HEK293 (cell line): ENCODE data around the gene ATF5.

Source experiments
- CTCF ChIP-seq: fragments of 450-650 bp; formaldehyde crosslinking; IDR thresholded peaks from 2 replicates; pipeline ENCODE4 v1.5.1; 2016; ENCODE audit warnings: missing biosample characterization, missing genetic modification characterization
- GLI4 ChIP-seq: fragments of 450-650 bp; formaldehyde crosslinking; IDR thresholded peaks from 2 replicates; pipeline ENCODE4 v1.5.1; 2016; ENCODE audit warnings: missing biosample characterization, missing genetic modification characterization
- OSR2 ChIP-seq: fragments of 450-650 bp; formaldehyde crosslinking; IDR thresholded peaks from 2 replicates; pipeline ENCODE4 v1.5.1; 2016; ENCODE audit warnings: missing biosample characterization, missing genetic modification characterization
- SP7 ChIP-seq: fragments of 450-650 bp; formaldehyde crosslinking; IDR thresholded peaks from 2 replicates; pipeline ENCODE4 v1.5.1; 2016; ENCODE audit warnings: missing biosample characterization, missing genetic modification characterization
- ZBTB10 ChIP-seq: fragments of 450-650 bp; formaldehyde crosslinking; IDR thresholded peaks from 2 replicates; pipeline ENCODE4 v1.5.1; 2016; ENCODE audit warnings: missing biosample characterization, missing genetic modification characterization
- ZBTB20 ChIP-seq: fragments of 450-650 bp; formaldehyde crosslinking; IDR thresholded peaks from 2 replicates; pipeline ENCODE4 v1.5.1; 2016; ENCODE audit warnings: missing biosample characterization, missing genetic modification characterization
- ZBTB48 ChIP-seq: fragments of 450-650 bp; formaldehyde crosslinking; IDR thresholded peaks from 2 replicates; pipeline ENCODE4 v1.5.1; 2016; ENCODE audit warnings: missing biosample characterization, missing genetic modification characterization
- ZBTB8A ChIP-seq: fragments of 450-650 bp; formaldehyde crosslinking; IDR thresholded peaks from 2 replicates; pipeline ENCODE4 v1.5.1; 2016; ENCODE audit warnings: missing biosample characterization, missing genetic modification characterization
- ZFHX2 ChIP-seq: fragments of 450-650 bp; formaldehyde crosslinking; conservative IDR thresholded peaks from 2 replicates; pipeline ENCODE4 v1.5.1; 2016; ENCODE audit warnings: missing biosample characterization, missing genetic modification characterization
- ZFP37 ChIP-seq: fragments of 450-650 bp; formaldehyde crosslinking; IDR thresholded peaks from 2 replicates; pipeline ENCODE4 v1.5.1; 2016; ENCODE audit warnings: missing biosample characterization, missing genetic modification characterization
- ZFP69B ChIP-seq: fragments of 450-650 bp; formaldehyde crosslinking; IDR thresholded peaks from 2 replicates; pipeline ENCODE4 v1.5.1; 2016; ENCODE audit warnings: missing biosample characterization, missing genetic modification characterization
- ZNF133 ChIP-seq: fragments of 450-650 bp; formaldehyde crosslinking; IDR thresholded peaks from 2 replicates; pipeline ENCODE4 v1.5.1; 2016; ENCODE audit warnings: missing biosample characterization, missing genetic modification characterization
- ZNF23 ChIP-seq: fragments of 450-650 bp; formaldehyde crosslinking; IDR thresholded peaks from 2 replicates; pipeline ENCODE4 v1.5.1; 2016; ENCODE audit warnings: missing biosample characterization, missing genetic modification characterization, borderline replicate concordance
- ZNF248 ChIP-seq: fragments of 450-650 bp; formaldehyde crosslinking; IDR thresholded peaks from 2 replicates; pipeline ENCODE4 v1.5.1; 2017; ENCODE audit warnings: missing biosample characterization, missing genetic modification characterization
- ZNF266 ChIP-seq: fragments of 450-650 bp; formaldehyde crosslinking; IDR thresholded peaks from 2 replicates; pipeline ENCODE4 v1.5.1; 2016; ENCODE audit warnings: missing biosample characterization, missing genetic modification characterization, low read depth
- ZNF324 ChIP-seq: fragments of 450-650 bp; formaldehyde crosslinking; IDR thresholded peaks from 2 replicates; pipeline ENCODE4 v1.5.1; 2016; ENCODE audit warnings: missing biosample characterization, missing genetic modification characterization
- ZNF398 ChIP-seq: fragments of 450-650 bp; formaldehyde crosslinking; IDR thresholded peaks from 2 replicates; pipeline ENCODE4 v1.5.1; 2017; ENCODE audit warnings: missing biosample characterization, missing genetic modification characterization
- ZNF426 ChIP-seq: fragments of 450-650 bp; formaldehyde crosslinking; IDR thresholded peaks from 2 replicates; pipeline ENCODE4 v1.5.1; 2017; ENCODE audit warnings: missing biosample characterization, missing genetic modification characterization, mild to moderate bottlenecking, inconsistent platforms, moderate library complexity
- ZNF488 ChIP-seq: fragments of 450-650 bp; formaldehyde crosslinking; IDR thresholded peaks from 2 replicates; pipeline ENCODE4 v1.5.1; 2016; ENCODE audit warnings: missing biosample characterization, missing genetic modification characterization
- ZNF610 ChIP-seq: fragments of 450-650 bp; formaldehyde crosslinking; IDR thresholded peaks from 2 replicates; pipeline ENCODE4 v1.5.1; 2016; ENCODE audit warnings: missing biosample characterization, missing genetic modification characterization, borderline replicate concordance
- ZNF677 ChIP-seq: fragments of 450-650 bp; IDR thresholded peaks from 2 replicates; pipeline ENCODE4 v1.5.0; 2018; ENCODE audit warnings: missing biosample characterization, mild to moderate bottlenecking, missing genetic modification characterization, moderate library complexity
- ZNF707 ChIP-seq: fragments of 450-650 bp; formaldehyde crosslinking; IDR thresholded peaks from 2 replicates; pipeline ENCODE4 v1.5.1; 2016; ENCODE audit warnings: missing biosample characterization, missing genetic modification characterization
- ZNF830 ChIP-seq: fragments of 450-650 bp; IDR thresholded peaks from 2 replicates; pipeline ENCODE4 v1.5.0; 2018; ENCODE audit warnings: missing biosample characterization, missing genetic modification characterization, low read depth, mild to moderate bottlenecking, moderate library complexity
- TF ChIP-seq, protein P1 (sequence below): fragments of 450-650 bp; formaldehyde crosslinking; conservative IDR thresholded peaks from 2 replicates; pipeline ENCODE4 v1.5.1; 2016; ENCODE audit warnings: low read depth, missing biosample characterization, missing genetic modification characterization
- TF ChIP-seq, protein P2 (sequence below): IDR thresholded peaks from 2 replicates; pipeline ENCODE4 v1.6.1; 2011; ENCODE audit warnings: mild to moderate bottlenecking, low read depth, low read length, borderline replicate concordance
- TF ChIP-seq, protein P3 (sequence below): fragments of 450-650 bp; formaldehyde crosslinking; IDR thresholded peaks from 2 replicates; pipeline ENCODE4 v1.5.1; 2016; ENCODE audit warnings: missing biosample characterization, missing genetic modification characterization

ATF5 gene

GRCh38 chr19:49924004-49924880 is 4.8 kb upstream of the ATF5 start (continued):
- TF ChIP-seq, protein P1, sequence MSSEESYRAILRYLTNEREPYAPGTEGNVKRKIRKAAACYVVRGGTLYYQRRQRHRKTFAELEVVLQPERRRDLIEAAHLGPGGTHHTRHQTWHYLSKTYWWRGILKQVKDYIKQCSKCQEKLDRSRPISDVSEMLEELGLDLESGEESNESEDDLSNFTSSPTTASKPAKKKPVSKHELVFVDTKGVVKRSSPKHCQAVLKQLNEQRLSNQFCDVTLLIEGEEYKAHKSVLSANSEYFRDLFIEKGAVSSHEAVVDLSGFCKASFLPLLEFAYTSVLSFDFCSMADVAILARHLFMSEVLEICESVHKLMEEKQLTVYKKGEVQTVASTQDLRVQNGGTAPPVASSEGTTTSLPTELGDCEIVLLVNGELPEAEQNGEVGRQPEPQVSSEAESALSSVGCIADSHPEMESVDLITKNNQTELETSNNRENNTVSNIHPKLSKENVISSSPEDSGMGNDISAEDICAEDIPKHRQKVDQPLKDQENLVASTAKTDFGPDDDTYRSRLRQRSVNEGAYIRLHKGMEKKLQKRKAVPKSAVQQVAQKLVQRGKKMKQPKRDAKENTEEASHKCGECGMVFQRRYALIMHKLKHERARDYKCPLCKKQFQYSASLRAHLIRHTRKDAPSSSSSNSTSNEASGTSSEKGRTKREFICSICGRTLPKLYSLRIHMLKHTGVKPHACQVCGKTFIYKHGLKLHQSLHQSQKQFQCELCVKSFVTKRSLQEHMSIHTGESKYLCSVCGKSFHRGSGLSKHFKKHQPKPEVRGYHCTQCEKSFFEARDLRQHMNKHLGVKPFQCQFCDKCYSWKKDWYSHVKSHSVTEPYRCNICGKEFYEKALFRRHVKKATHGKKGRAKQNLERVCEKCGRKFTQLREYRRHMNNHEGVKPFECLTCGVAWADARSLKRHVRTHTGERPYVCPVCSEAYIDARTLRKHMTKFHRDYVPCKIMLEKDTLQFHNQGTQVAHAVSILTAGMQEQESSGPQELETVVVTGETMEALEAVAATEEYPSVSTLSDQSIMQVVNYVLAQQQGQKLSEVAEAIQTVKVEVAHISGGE (tag by site-specific recombination) = no peak
- TF ChIP-seq OSR2 (no peak), ZNF677 (tag by site-specific recombination) (no peak), ZFP69B (tag by site-specific recombination) (no peak), ZBTB20 (tag by site-specific recombination) (peak; percentile 21; the same call in 1 of the 2 replicates), ZNF488 (no peak), ZBTB10 (tag by site-specific recombination) (peak; percentile 41; the same call in 1 of the 2 replicates), ZFHX2 (tag by site-specific recombination) (peak; percentile 72), ZNF324 (no peak), ZNF133 (tag by site-specific recombination) (no peak), SP7 (tag by site-specific recombination) (no peak; the same call in 1 of the 2 replicates), ZNF248 (tag by site-specific recombination) (no peak), GLI4 (no peak), ZNF610 (tag by site-specific recombination) (no peak), ZFP37 (no peak), ZBTB8A (tag by site-specific recombination) (no peak), ZNF830 (tag by site-specific recombination) (no peak), ZNF398 (peak; percentile 70), ZNF23 (tag by site-specific recombination) (0 out of 2 replicates have a peak, but pooled peaks have one; percentile 12), ZNF266 (no peak), ZNF707 (tag by site-specific recombination) (no peak), ZNF426 (tag by site-specific recombination) (no peak), ZBTB48 (tag by site-specific recombination) (peak; percentile 51; the same call in 1 of the 2 replicates), CTCF (no peak)
- TF ChIP-seq, protein P2, sequence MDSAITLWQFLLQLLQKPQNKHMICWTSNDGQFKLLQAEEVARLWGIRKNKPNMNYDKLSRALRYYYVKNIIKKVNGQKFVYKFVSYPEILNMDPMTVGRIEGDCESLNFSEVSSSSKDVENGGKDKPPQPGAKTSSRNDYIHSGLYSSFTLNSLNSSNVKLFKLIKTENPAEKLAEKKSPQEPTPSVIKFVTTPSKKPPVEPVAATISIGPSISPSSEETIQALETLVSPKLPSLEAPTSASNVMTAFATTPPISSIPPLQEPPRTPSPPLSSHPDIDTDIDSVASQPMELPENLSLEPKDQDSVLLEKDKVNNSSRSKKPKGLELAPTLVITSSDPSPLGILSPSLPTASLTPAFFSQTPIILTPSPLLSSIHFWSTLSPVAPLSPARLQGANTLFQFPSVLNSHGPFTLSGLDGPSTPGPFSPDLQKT = no peak
- TF ChIP-seq, protein P3, sequence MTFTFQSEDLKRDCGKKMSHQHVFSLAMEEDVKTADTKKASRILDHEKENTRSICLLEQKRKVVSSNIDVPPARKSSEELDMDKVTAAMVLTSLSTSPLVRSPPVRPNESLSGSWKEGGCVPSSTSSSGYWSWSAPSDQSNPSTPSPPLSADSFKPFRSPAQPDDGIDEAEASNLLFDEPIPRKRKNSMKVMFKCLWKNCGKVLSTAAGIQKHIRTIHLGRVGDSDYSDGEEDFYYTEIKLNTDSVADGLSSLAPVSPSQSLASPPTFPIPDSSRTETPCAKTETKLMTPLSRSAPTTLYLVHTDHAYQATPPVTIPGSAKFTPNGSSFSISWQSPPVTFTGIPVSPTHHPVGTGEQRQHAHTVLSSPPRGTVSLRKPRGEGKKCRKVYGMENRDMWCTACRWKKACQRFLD (tag by site-specific recombination) = no peak
